NCI-H2227 (cell line): ENCODE measurements around the gene SHROOM3.
"Not testable (repeated sequence)": the region's sequence is repeated elsewhere in the genome, so short reads cannot be mapped to it uniquely, and the experiment has no call there.

Experiments
- DNase-seq: peaks from one replicate; lab custom pipeline; 2025; ENCODE audit not compliant: unreplicated experiment; lab: John Stamatoyannopoulos, UW

SHROOM3 gene

GRCh38 chr4:76443376-76443775 is 8.3 kb downstream of the SHROOM3 start:
- DNase-seq: no peak

- DNase-seq: no peak
Measured at GRCh38 chr4:76445911-76446310, 10.9 kb downstream of the SHROOM3 start.

GRCh38 chr4:76447393-76447851 is 12.4 kb downstream of the SHROOM3 start:
- DNase-seq: no peak

- DNase-seq: no peak
Measured at GRCh38 chr4:76448211-76448610, 13.2 kb downstream of the SHROOM3 start.

DNA sequence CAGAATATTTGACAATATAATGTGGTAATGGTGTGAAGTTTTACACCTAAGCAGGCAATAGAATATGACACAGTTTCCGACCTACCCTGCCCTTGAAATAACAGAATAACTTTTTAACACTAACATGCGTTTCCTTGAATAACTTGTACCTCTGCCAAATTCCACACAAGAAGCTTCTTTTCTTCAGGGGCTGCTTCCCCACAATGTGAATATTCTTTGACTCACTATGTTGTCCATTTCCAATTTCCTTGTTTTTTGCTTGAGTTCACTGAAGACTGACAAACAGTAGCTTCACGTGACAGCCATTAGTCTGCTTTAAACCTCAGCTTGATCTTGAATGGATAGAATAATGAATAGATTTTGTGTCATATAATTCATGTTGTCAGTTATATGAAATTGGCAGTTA is 14.3 kb downstream of the SHROOM3 start:
- DNase-seq: no peak

GRCh38 chr4:76449833-76450232 is 14.8 kb downstream of the SHROOM3 start:
- no peak for DNase-seq

DNA sequence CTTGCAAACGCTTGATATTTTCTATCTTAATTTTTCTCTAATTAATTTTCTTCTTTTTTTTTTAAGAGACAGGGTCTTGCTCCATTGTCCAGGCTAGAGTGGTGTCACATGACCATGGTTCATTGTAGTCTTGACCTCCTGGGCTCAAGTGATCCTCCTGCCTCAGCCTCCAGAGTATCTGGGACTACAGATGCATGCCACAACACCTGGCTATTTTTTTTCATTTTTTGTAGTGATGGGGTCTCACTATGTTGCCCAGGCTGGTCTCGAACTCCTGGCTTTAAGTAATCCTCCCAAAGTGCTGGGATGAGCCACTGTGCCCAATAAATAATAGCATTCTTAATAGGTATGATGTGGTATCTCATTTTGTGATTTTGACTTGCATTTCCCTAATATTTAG is 18.2 kb downstream of the SHROOM3 start:
- no peak for DNase-seq

DNA sequence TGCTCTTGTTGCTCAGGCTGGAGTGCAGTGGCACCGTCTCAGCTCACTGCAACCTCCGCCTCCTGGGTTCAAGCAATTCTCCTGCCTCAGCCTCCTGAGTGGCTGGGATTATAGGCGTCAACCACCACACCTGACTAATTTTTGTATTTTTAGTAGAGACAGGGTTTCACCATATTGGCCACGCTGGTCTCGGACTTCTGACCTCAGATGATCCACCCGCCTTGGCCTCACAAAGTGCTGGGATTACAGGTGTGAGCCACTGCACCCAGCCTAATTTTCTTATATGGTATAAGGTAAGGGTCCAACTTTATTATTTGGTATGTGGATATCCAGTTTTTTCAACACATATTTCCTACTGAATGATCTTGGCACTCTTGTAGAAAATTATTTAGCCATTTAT is 19.0 kb downstream of the SHROOM3 start:
- DNase-seq: not testable (repeated sequence)

DNA sequence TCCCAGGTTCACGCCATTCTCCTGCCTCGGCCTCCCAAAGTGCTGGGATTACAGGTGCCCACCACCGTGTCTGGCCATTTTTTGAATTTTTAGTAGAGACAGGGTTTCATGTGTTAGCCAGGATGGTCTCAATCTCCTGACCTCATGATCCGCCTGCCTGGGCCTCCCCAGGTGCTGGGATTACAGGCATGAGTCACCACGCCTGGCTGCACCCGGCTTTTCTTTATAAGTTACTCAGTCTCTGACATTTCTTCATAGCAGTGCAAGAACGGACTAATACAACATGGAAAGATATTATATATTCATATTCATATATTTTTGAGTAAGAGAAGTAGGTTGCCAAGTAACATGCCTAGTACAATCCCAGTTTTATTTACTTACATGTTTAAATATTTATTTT is 22.9 kb downstream of the SHROOM3 start:
- DNase-seq: no peak

DNA sequence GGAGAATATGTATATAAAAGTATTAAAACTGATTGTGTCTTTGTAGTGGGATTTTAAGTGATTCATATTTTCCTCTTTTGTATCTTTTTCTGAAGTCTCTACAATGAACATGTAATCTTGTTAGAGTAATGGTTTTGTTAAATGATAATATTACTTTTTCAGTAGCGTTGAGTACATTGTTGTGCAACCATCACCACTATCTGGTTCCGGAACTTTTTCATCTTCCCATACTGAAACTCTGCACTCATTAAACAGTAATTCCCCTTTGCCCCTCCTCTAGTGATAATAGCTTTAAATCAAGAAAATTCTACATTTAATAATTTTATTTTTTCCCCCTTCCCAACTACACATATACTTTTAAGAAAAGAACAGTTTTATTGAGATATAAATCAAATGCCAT is 23.3 kb downstream of the SHROOM3 start:
- no peak for DNase-seq

DNA sequence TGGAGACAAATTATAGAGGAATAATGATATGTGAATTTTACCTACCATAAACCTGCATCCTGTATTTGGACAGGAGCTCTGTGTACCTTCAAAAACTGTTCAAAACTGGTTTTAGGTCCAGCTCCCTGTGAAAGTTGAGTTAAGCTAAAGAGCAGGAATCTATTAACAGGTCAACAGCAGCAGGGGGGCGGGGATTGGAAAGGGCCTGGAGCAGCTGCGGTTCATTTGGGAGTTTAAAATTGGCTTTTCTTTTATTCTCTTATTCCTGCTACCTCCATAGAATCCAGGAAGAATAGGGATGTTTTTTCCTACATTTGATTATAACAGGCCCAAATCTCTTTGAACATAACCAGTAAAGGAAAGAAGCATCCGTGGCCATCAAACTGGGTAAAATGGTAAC is 23.8 kb downstream of the SHROOM3 start:
- DNase-seq: peak; percentile 27

GRCh38 chr4:76459291-76459723 is 24.3 kb downstream of the SHROOM3 start:
- peak; percentile 9 for DNase-seq

DNA sequence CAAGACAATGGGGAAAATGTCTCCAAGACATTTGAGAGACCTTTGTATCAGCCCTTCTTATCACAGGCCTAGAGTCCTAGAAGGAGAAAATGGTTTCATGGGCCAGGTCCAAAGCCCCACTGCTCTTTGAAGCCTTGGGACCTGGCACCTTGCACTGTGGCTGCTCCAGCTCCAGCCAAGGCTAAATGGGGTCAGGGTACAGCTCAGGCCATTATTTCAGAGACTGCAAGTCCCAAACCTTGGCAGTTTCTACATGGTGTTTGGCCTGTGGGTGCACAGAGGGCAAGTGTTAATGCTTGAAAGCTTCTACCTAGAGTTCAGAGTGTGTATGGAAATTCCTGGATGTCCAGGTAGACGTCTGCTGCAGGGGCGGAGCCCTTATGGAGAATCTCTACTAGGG is 28.5 kb downstream of the SHROOM3 start:
- DNase-seq: no peak

DNA sequence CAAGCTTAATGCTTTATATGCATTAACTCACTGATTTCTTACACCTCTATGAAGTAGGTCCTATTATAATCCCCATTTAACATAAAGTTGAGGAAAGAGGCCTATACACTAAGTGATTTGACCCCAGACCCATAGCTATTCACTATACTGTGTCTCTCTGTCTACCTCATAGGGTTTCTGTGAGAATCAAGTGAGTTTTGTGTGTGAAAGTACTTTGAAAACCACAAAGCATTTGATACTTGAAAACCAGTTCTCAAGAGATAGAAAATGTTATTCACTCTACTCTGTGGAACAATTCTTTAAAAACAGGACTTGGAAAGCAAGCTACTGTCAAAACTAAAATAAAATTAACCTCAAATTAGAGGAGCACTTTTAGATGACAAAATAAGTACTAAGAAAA is 35.0 kb downstream of the SHROOM3 start:
- no peak for DNase-seq

GRCh38 chr4:76470532-76470931 is 35.5 kb downstream of the SHROOM3 start:
- no peak for DNase-seq

- no peak for DNase-seq
Measured at GRCh38 chr4:76476571-76476970, 41.5 kb downstream of the SHROOM3 start.

DNA sequence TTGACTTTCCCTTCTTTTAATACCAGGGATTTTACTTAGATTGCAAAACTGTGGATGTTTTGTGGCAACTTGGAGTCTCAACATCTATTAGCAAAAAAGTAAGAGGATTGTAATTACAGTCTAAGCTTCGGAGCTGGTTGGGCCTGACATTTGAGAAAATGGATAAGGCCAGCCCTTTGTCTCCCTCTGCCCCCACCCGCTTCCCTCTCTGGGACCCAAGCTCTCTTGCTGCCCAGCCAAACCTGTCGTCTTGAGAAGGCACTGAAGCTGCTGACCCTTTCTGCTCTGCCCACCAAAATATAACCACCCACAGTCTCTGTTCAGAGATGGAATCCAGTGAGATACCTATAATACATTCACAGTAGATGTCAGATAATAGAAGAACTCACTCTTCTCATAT is 49.6 kb downstream of the SHROOM3 start:
- no peak for DNase-seq

GRCh38 chr4:76485450-76485849 is 50.4 kb downstream of the SHROOM3 start:
- DNase-seq: no peak

DNA sequence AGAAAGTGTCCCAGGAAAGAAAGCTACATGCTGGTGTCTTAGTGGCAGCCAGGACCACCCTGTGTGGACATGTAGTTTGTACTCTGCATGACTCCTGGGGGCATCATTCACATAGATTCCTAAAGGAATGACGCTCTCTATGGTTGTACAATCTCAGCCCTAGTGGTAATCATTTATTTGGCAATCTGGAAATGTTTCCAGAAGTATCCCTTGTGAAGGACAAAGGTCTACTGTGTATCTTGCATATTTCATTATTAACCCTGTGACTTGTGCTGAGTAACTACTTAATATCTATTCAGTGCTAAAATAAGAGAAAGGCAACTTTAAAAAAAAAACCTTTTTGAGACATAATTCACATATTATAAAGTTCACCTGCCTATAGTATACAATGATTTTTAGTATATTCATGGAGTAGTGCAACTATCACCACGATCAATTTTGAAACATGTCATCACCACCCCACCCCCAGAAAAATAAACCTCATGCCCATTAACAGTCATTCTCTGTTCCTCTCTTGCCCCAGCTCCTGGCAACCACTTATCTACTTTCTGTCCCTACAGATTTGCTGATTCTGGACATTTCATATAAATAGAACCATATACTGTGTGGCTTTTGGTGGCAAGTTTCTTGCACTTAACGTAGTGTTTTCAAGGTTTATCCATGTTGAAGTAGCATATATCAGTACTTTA is 51.7 kb downstream of the SHROOM3 start:
- DNase-seq: no peak

DNA sequence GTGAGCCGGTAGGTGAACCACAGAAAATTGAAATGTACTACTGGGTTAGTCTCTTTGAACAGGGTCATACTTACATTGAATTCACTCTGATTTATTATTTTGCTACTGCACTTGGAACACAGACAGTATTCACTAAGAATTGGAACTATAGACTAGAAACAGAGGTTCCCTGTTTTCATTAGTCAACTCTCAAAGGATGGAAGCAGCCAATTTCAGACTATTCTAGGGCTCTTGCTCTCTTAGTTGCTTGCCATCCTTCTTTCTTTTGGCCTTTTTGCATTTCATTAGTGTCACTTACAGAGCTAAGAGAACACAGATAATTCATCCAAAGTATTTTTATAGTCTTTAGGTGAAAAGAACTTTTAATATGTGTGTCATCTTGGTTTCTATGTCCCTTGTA is 52.6 kb downstream of the SHROOM3 start:
- no peak for DNase-seq

DNA sequence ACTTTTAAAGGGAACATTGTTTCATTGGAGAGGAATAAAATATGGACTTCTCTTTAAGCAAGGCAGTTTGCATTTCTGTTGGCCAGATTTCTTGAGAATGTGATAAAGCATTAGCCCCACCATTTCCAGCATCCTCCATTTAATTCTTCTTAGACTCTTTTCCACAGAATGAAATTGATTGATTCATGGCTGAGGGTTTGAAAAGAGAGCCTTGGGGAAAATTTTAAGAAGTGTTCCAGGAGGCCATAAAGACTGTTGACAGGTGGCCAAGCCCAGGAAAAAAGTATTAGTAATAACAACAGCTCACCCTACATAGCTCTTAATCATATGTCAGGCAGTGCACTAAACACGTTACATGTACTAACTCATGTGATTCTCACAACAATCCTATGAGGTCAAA is 53.4 kb downstream of the SHROOM3 start:
- DNase-seq: no peak

DNA sequence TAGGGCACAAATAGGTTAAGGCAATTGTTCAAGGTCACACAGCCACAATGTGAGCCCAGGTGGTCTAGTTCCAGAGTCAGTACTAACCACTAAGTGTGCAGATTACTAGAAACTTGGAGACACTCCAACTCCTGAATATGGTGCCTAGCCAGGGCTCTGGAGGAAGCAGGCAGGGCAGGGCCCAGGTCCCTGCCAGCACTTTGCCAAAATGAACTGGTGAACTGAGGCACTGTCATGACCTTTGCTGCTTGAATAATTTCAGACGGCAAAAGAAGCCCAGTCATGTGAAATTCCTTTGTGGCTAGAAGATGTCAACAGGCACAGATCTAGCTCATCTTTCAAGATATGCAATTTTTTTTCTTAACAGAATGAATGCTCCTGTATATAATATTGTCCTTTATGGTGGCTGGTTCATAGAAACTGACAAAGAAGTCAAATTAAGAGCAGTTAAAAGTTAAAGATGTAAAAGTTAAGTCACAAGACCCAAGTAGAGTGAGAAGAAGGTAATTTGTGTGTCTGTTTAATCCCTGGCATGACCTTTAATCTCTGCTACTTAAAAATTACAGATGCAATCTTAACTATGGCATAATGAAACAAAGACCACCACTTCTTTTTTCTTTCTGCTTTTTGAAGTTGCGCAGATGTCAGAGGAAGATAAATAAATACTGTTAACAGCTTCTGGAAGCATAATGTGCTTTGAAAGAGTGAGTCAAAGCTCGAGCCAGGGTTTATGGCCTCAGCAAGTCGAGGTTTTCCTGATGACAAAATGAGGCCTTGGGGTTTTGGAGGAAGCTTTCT is 54.1 kb downstream of the SHROOM3 start:
- no peak for DNase-seq
